Neural progenitor cell (in vitro differentiated cells): ENCODE measurements around the gene MTREX. TPM values are rescaled to one million over a fixed set of nuclear protein-coding genes. Genes with fewer than 3 reads are reported as not detected.

Source experiments
- DNase-seq: peaks from one replicate; pipeline ENCODE4 v3.0.0-alpha.2; 2016; ENCODE audit warnings: low spot score
- H2AFZ ChIP-seq: fragments of 200-600 bp; sonication (generic); replicated peaks from 2 replicates; pipeline ENCODE4 v1.6.1; 2016; ENCODE audit warnings: antibody characterized with exemption
- H3F3A ChIP-seq: fragments of 200-600 bp; sonication (generic); 2 replicates; pipeline ENCODE4 v1.6.1; 2016; ENCODE audit warnings: antibody characterized with exemption, low read depth
- H3K27ac ChIP-seq: fragments of 200-600 bp; sonication (generic); 2 replicates; pipeline ENCODE4 v1.5.1; 2016; ENCODE audit warnings: mild to moderate bottlenecking
- H3K27me3 ChIP-seq: fragments of 200-600 bp; sonication (generic); 2 replicates; pipeline ENCODE4 v1.6.1; 2016; ENCODE audit warnings: mild to moderate bottlenecking, moderate library complexity
- H3K36me3 ChIP-seq: fragments of 200-600 bp; sonication (generic); 2 replicates; pipeline ENCODE4 v1.5.1; 2016
- H3K4me1 ChIP-seq: fragments of 200-600 bp; sonication (generic); 2 replicates; pipeline ENCODE4 v1.6.1; 2016; ENCODE audit warnings: mixed run types
- H3K4me2 ChIP-seq: fragments of 200-600 bp; sonication (generic); 2 replicates; pipeline ENCODE4 v1.6.1; 2016
- H3K4me3 ChIP-seq: fragments of 200-600 bp; sonication (generic); 2 replicates; pipeline ENCODE4 v1.5.1; 2016
- H3K79me2 ChIP-seq: fragments of 200-600 bp; sonication (generic); 2 replicates; pipeline ENCODE4 v1.6.1; 2016; ENCODE audit warnings: low read depth
- H3K9ac ChIP-seq: fragments of 200-600 bp; sonication (generic); 2 replicates; pipeline ENCODE4 v1.6.1; 2016
- H3K9me3 ChIP-seq: fragments of 200-600 bp; sonication (generic); 2 replicates; pipeline ENCODE4 v1.5.1; 2016; ENCODE audit warnings: low read depth
- H4K20me1 ChIP-seq: fragments of 200-600 bp; sonication (generic); 2 replicates; pipeline ENCODE4 v1.6.1; 2016; ENCODE audit warnings: low read depth
- H3K27ac Mint-ChIP-seq: 3 replicates; pipeline ENCODE4 v1.8.0; 2021; ENCODE audit warnings: mixed read lengths
- H3K27me3 Mint-ChIP-seq: 2 replicates; pipeline ENCODE4 v1.8.0; 2022; ENCODE audit warnings: low read depth, mild to moderate bottlenecking, inconsistent platforms, moderate library complexity, mixed read lengths; ENCODE audit not compliant: insufficient read depth
- H3K36me3 Mint-ChIP-seq: 3 replicates; pipeline ENCODE4 v1.8.0; 2021; ENCODE audit warnings: mixed read lengths
- H3K4me1 Mint-ChIP-seq: 3 replicates; pipeline ENCODE4 v1.8.0; 2021; ENCODE audit warnings: mixed read lengths
- H3K4me3 Mint-ChIP-seq: 3 replicates; pipeline ENCODE4 v1.8.0; 2021; ENCODE audit warnings: mild to moderate bottlenecking, moderate library complexity, mixed read lengths
- H3K9me3 Mint-ChIP-seq: 3 replicates; pipeline ENCODE4 v1.8.0; 2020; ENCODE audit warnings: mixed read lengths
- CTCF ChIP-seq: fragments of 200-600 bp; sonication (generic); IDR thresholded peaks from 2 replicates; pipeline ENCODE4 v1.5.1; 2017; ENCODE audit warnings: antibody characterized with exemption, mild to moderate bottlenecking
- EZH2 ChIP-seq: fragments of 200-600 bp; sonication (generic); IDR thresholded peaks from 2 replicates; pipeline ENCODE4 v1.6.1; 2017; ENCODE audit warnings: antibody characterized with exemption, mild to moderate bottlenecking, moderate library complexity
- EZH2phosphoT487 ChIP-seq: fragments of 200-600 bp; sonication (generic); IDR thresholded peaks from 2 replicates; pipeline ENCODE4 v1.6.1; 2017; ENCODE audit warnings: antibody characterized with exemption
- total RNA-seq: library from RNA; depleted of rRNA; stranded (reverse); fragments of >200 nt; gene quantifications from 2 replicates; pipeline ENCODE4 v1.2.3, GENCODE V29; 2015; ENCODE audit warnings: low replicate concordance

The MTREX gene
- total RNA-seq, 1 donor from 2014 or later, result 198 TPM

GRCh38 chr5:55453211-55453610 lies 145.4 kb downstream of the MTREX start:
- H3K4me1 ChIP-seq, result no peaks in the 10 kb centered on the region
- no peak for DNase-seq
- H3K27ac ChIP-seq, result no peak overlapping the region
- no peaks in the 10 kb centered on the region for H3K27me3 ChIP-seq
- H3K9ac ChIP-seq, result no peak overlapping the region
- no peak overlapping the region for H3K4me2 ChIP-seq
- TF ChIP-seq EZH2 (no peak), EZH2phosphoT487 (no peak), CTCF (no peak)
- no peaks in the 10 kb centered on the region for H4K20me1 ChIP-seq
- H3K9me3 ChIP-seq, result no peaks in the 10 kb centered on the region
- H3K36me3 Mint-ChIP-seq, result peaks cover 4% of the 10 kb centered on the region
- H3K4me1 Mint-ChIP-seq, result no peaks in the 10 kb centered on the region
- no peaks in the 10 kb centered on the region for H3K9me3 Mint-ChIP-seq
- H3K4me3 ChIP-seq, result no peak overlapping the region
- H2AFZ ChIP-seq, result no peak overlapping the region
- no peak overlapping the region for H3K4me3 Mint-ChIP-seq
- peaks cover 2% of the 10 kb centered on the region for H3K27me3 Mint-ChIP-seq
- no peaks in the 10 kb centered on the region for H3K36me3 ChIP-seq
- no peaks in the 10 kb centered on the region for H3K79me2 ChIP-seq
- no peak overlapping the region for H3K27ac Mint-ChIP-seq
- no peaks in the 10 kb centered on the region for H3F3A ChIP-seq

- no peak overlapping the region for H3K4me3 Mint-ChIP-seq
- no peak for DNase-seq
- no peak for TF ChIP-seq CTCF
- Histone ChIP-seq H3K27me3 (no peaks in the 10 kb centered on the region), H3K27ac (no peak overlapping the region), H2AFZ (no peak overlapping the region), H3K4me2 (no peak overlapping the region), H3K36me3 (no peaks in the 10 kb centered on the region), H3K4me1 (peaks cover 1% of the 10 kb centered on the region), H3F3A (no peaks in the 10 kb centered on the region), H3K4me3 (no peak overlapping the region), H3K79me2 (peaks cover 4% of the 10 kb centered on the region), H4K20me1 (no peaks in the 10 kb centered on the region), H3K9me3 (no peaks in the 10 kb centered on the region), H3K9ac (no peak overlapping the region)
- H3K36me3 Mint-ChIP-seq, result peaks cover 5% of the 10 kb centered on the region
- H3K9me3 Mint-ChIP-seq, result no peaks in the 10 kb centered on the region
- H3K27ac Mint-ChIP-seq, result no peak overlapping the region
- H3K4me1 Mint-ChIP-seq, result peaks cover under 1% of the 10 kb centered on the region
- H3K27me3 Mint-ChIP-seq, result peaks cover 2% of the 10 kb centered on the region
These were observed 146.5 kb downstream of the MTREX start for GRCh38 chr5:55454282-55454681.

GRCh38 chr5:55456216-55456895 lies 148.6 kb downstream of the MTREX start:
- no peak overlapping the region for H3K4me3 ChIP-seq
- H4K20me1 ChIP-seq, result no peaks in the 10 kb centered on the region
- no peaks in the 10 kb centered on the region for H3F3A ChIP-seq
- TF ChIP-seq EZH2 (no peak), EZH2phosphoT487 (no peak), CTCF (no peak)
- no peak overlapping the region for H3K27ac Mint-ChIP-seq
- H2AFZ ChIP-seq, result no peak overlapping the region
- H3K9ac ChIP-seq, result no peak overlapping the region
- peaks cover 3% of the 10 kb centered on the region for H3K36me3 Mint-ChIP-seq
- peaks cover 6% of the 10 kb centered on the region for H3K4me1 ChIP-seq
- no peak for DNase-seq
- peaks cover 18% of the 10 kb centered on the region for H3K79me2 ChIP-seq
- H3K27me3 ChIP-seq, result no peaks in the 10 kb centered on the region
- no peak overlapping the region for H3K4me3 Mint-ChIP-seq
- no peaks in the 10 kb centered on the region for H3K9me3 ChIP-seq
- no peak overlapping the region for H3K4me2 ChIP-seq
- H3K4me1 Mint-ChIP-seq, result peaks cover 6% of the 10 kb centered on the region
- no peaks in the 10 kb centered on the region for H3K9me3 Mint-ChIP-seq
- no peaks in the 10 kb centered on the region for H3K36me3 ChIP-seq
- no peaks in the 10 kb centered on the region for H3K27me3 Mint-ChIP-seq
- H3K27ac ChIP-seq, result no peak overlapping the region
